Thyroid gland (tissue), 4 donors: ENCODE data around the gene RNF145.

Source experiments
- POLR2A ChIP-seq, 2 donors: fragments of 450-650 bp; IDR thresholded peaks; one replicate each; pipeline ENCODE4 v1.6.1; 2017; ENCODE audit warnings: antibody characterized with exemption in 2 of 2, mild to moderate bottlenecking in 2 of 2, moderate library complexity in 1 of 2
- TF ChIP-seq, protein P1 (sequence below), 6 experiments: fragments of 200-600 bp in 3 of 6; fragments of 450-650 bp in 3 of 6; sonication (generic) in 3 of 6; IDR thresholded peaks; one replicate each; pipeline ENCODE4 v1.5.1; 2016 to 2019; ENCODE audit warnings: antibody characterized with exemption in 6 of 6, mild to moderate bottlenecking in 2 of 6, inconsistent platforms in 1 of 6, moderate library complexity in 1 of 6

DNA sequence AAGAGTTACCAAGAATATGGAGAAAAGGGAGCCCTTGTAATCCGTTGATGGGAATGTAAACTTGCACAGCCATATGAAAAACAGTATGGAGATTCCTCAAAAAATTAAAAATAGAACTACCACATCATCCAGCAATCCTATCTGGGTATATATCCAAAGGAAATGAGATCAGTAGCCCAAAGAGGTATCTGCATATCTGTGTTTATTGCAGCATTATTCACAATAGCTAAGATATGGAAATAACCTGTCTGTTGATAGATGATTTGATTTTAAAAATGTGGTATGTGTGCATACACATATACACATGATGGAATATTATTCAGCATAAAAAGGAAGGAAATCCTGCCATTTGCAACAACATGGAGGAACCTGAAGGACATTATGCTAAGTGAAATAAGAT, 61.4 kb downstream of the RNF145 start:
- TF ChIP-seq, protein P1, sequence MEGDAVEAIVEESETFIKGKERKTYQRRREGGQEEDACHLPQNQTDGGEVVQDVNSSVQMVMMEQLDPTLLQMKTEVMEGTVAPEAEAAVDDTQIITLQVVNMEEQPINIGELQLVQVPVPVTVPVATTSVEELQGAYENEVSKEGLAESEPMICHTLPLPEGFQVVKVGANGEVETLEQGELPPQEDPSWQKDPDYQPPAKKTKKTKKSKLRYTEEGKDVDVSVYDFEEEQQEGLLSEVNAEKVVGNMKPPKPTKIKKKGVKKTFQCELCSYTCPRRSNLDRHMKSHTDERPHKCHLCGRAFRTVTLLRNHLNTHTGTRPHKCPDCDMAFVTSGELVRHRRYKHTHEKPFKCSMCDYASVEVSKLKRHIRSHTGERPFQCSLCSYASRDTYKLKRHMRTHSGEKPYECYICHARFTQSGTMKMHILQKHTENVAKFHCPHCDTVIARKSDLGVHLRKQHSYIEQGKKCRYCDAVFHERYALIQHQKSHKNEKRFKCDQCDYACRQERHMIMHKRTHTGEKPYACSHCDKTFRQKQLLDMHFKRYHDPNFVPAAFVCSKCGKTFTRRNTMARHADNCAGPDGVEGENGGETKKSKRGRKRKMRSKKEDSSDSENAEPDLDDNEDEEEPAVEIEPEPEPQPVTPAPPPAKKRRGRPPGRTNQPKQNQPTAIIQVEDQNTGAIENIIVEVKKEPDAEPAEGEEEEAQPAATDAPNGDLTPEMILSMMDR (IDR thresholded peaks at IDR 0.05): no peak
- TF ChIP-seq POLR2A (IDR thresholded peaks at IDR 0.05): no peak
